A549 treated with DMSO at 1 μM for 4 hours (cell line): ENCODE results near the gene C12orf56. TPM values are rescaled to one million over a fixed set of nuclear protein-coding genes. Genes with fewer than 3 reads are reported as not detected.

Experiments used
- total RNA-seq: library from RNA; stranded (reverse); fragments of 200-300 nt; extraction: Qiagen RNA extraction; gene quantifications from 5 replicates; pipeline ENCODE4 v1.2.3, GENCODE V29; 2022; ENCODE audit warnings: low read depth

The C12orf56 gene
- 0.10 to 0.13 TPM in 2 of 5 replicates, not detected in the others for total RNA-seq

GRCh38 chr12:64390275-64390851 is at the start of gene C12orf56:
Gene C12orf56, minus strand, starts transcription at chr12:64390758. Its CDS starts 193 bp downstream, at chr12:64390565.

GRCh38 chr12:64403707-64404469 is 13.3 kb upstream of the C12orf56 start, which contains the start of gene XPOT:
Gene XPOT, plus strand, starts transcription at chr12:64404392. Its CDS starts 5,644 bp downstream, at chr12:64410036.

GRCh38 chr12:64222009-64222765 is 168.4 kb downstream of the C12orf56 start, which contains the start of gene KICS2:
Gene KICS2, minus strand, starts transcription at chr12:64222296. Its CDS starts 59 bp downstream, at chr12:64222237.

Other genes starting within 250 kb of the C12orf56 start
- 8.7 to 10.0 TPM (median 8.8 TPM) in 5 replicates for gene KICS2, start 168.5 kb downstream of the C12orf56 start, total RNA-seq
- 45.9 to 69.7 TPM (median 57.7 TPM) in 5 replicates for gene XPOT, start 13.6 kb upstream of the C12orf56 start, total RNA-seq
- 23.5 to 29.7 TPM (median 26.4 TPM) in 5 replicates for gene TBK1, start 61.4 kb upstream of the C12orf56 start, total RNA-seq
- 28.3 to 39.5 TPM (median 33.2 TPM) in 5 replicates for gene RASSF3, start 219.7 kb upstream of the C12orf56 start, total RNA-seq